NT2/D1 (cell line): ENCODE results near the gene GGACT.

ENCODE experiments used
- YY1 ChIP-seq: IDR thresholded peaks from 2 replicates; pipeline ENCODE4 v1.6.1; 2011; ENCODE audit not compliant: insufficient read length, insufficient read depth
- ZNF274 ChIP-seq: IDR thresholded peaks from 2 replicates; pipeline ENCODE4 v1.6.1; 2011; ENCODE audit warnings: mild to moderate bottlenecking, low read depth, low read length

DNA sequence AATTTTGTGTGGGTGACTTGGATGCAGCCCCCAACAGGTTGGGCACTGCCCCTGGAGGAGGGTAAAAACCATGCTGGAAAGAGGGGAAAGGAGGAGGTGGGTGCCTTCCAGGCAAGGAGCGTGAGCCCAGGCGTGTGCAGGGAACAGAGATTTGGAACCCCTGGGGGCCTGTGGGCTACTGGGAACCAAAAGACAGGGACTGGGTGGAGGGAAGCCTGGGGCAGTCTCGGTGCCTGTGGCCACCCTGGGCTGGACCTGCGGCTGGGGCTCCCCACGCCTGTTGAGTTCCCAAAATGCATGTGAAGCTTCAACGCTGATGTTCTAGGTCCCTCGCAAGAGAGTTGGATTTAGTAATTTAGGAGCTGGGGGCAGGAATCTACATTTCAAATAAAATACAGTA, 24.8 kb downstream of the GGACT start:
- TF ChIP-seq ZNF274 (no peak), YY1 (no peak)
